ENCODE data around the gene MYH2. TPM values are rescaled to one million over a fixed set of nuclear protein-coding genes. Genes with fewer than 3 reads are reported as not detected.

Gene MYH2
- under 1 TPM in 1 of 2 donors, not detected in 1; 0.99 TPM for total RNA-seq
- polyA plus RNA-seq (2013, experiment 1 of 2), result not detected
- 0.17 TPM for polyA plus RNA-seq (2013, experiment 2 of 2)
- long read RNA-seq, experiment 1, result 0 reads
- long read RNA-seq, experiment 2, result 0 reads
- long read RNA-seq, experiment 3, partial matches to known transcripts, result 3 of 4 reads
- long read RNA-seq, experiment 3, other reads (novel, unspliced or antisense), result 1 of 4 reads
- long read RNA-seq, experiment 4, result 0 reads

DNA sequence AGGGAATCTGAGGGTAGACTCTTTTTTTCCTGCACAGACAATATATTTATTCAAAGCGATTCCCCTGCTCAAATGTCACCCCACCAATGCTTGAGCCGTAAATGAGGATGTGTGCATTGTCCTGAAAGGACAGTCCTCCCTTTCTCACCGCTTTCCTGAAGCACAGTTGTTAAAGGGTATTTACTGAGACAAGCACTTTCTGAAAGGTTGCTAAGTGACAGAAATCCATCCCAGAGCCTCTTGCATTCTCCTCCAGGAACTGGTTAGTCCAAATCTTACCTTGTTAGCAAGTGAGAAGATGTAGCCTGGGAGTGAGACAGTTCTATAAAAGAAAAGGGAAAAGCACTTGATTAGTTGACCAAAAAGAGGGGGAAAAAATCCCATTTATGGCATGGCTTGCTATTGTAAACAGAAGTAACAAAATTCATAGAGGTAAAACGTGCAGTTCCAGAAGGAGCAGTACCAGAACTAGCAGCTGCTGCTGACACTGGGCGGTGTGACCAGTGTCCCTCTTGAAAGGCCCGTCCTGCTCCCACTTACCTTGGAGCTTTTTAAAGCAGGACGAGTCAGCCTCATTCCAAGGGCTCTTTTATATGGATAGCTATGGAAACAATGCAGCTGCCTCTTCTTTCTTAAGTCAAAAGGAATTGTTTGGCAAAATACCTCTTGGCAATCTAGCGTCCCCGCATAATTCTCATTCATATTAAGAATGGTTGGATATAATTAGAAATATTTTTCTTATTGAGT is at the start of gene MYH2:
Gene MYH2, minus strand, starts transcription at position 563 of the 747 bp plus-strand sequence. CDS start 1,738 bp downstream, outside the sequence.
- WGBS, 2 experiments (ENCODE audit: insufficient coverage in 1 of 2, insufficient read length in 1 of 2), result 42 to 65% methylated on average over 7 to 9 of the region's 9 CpGs
- H3K4me3 ChIP-seq (ENCODE audit: low read length), result no peak within 1 kb of the TSS
- no peaks in the 10 kb centered on the region for H3K9me3 Mint-ChIP-seq
- DNase-seq, result peak; percentile 65
- H3K9me3 ChIP-seq (ENCODE audit: control insufficient read depth, low read length), result no peaks in the 10 kb centered on the region
- H3K4me1 ChIP-seq (ENCODE audit: control insufficient read depth, insufficient read depth, low read length), result no peaks in the 10 kb centered on the region
- TF ChIP-seq, protein P1, sequence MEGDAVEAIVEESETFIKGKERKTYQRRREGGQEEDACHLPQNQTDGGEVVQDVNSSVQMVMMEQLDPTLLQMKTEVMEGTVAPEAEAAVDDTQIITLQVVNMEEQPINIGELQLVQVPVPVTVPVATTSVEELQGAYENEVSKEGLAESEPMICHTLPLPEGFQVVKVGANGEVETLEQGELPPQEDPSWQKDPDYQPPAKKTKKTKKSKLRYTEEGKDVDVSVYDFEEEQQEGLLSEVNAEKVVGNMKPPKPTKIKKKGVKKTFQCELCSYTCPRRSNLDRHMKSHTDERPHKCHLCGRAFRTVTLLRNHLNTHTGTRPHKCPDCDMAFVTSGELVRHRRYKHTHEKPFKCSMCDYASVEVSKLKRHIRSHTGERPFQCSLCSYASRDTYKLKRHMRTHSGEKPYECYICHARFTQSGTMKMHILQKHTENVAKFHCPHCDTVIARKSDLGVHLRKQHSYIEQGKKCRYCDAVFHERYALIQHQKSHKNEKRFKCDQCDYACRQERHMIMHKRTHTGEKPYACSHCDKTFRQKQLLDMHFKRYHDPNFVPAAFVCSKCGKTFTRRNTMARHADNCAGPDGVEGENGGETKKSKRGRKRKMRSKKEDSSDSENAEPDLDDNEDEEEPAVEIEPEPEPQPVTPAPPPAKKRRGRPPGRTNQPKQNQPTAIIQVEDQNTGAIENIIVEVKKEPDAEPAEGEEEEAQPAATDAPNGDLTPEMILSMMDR (conservative IDR thresholded peaks at IDR 0.05), result no peak
- no peak within 1 kb of the TSS for H3K4me3 Mint-ChIP-seq
- H3K9ac ChIP-seq (ENCODE audit: extremely low read depth, low read length, poor library complexity, severe bottlenecking), result no peak within 1 kb of the TSS
- no peaks in the 10 kb centered on the region for H3K27me3 ChIP-seq (ENCODE audit: control insufficient read depth, insufficient read depth, low read length, poor library complexity, severe bottlenecking)
- H3K4me1 Mint-ChIP-seq, result peaks cover 16% of the 10 kb centered on the region
- H3K36me3 ChIP-seq (ENCODE audit: control insufficient read depth, insufficient read depth, low read length), result no peaks in the 10 kb centered on the region
- peak within 1 kb of the TSS; percentile 48 for H3K27ac Mint-ChIP-seq
- no peaks in the 10 kb centered on the region for H3K27me3 Mint-ChIP-seq (ENCODE audit: insufficient read depth)
- no peaks in the 10 kb centered on the region for H3K36me3 Mint-ChIP-seq (ENCODE audit: low read depth)
- H3K27ac ChIP-seq (ENCODE audit: low read depth, low read length), result peak within 1 kb of the TSS; percentile 30

GRCh38 chr17:10598621-10599020 is 49.2 kb upstream of the MYH2 start:
- Histone ChIP-seq H3K9me3 (ENCODE audit: control insufficient read depth, low read length) (no peaks in the 10 kb centered on the region), H3K4me1 (ENCODE audit: control insufficient read depth, insufficient read depth, low read length) (no peaks in the 10 kb centered on the region), H3K4me3 (ENCODE audit: low read length) (no peak overlapping the region), H3K27ac (ENCODE audit: low read depth, low read length) (no peak overlapping the region), H3K36me3 (ENCODE audit: control insufficient read depth, insufficient read depth, low read length) (no peaks in the 10 kb centered on the region), H3K27me3 (ENCODE audit: control insufficient read depth, insufficient read depth, low read length, poor library complexity, severe bottlenecking) (no peaks in the 10 kb centered on the region), H3K9ac (ENCODE audit: extremely low read depth, low read length, poor library complexity, severe bottlenecking) (no peak overlapping the region)
- Mint-ChIP-seq H3K36me3 (ENCODE audit: low read depth) (no peaks in the 10 kb centered on the region), H3K9me3 (peaks cover 8% of the 10 kb centered on the region), H3K27ac (no peak overlapping the region), H3K4me1 (no peaks in the 10 kb centered on the region), H3K4me3 (no peak overlapping the region), H3K27me3 (ENCODE audit: insufficient read depth) (peaks cover under 1% of the 10 kb centered on the region)
- TF ChIP-seq, protein P1 (conservative IDR thresholded peaks at IDR 0.05), result no peak
- no peak for DNase-seq
- WGBS, 2 experiments (ENCODE audit: insufficient coverage in 1 of 2, insufficient read length in 1 of 2), result 83 to 91% methylated on average over 1 to 2 of the region's 2 CpGs

GRCh38 chr17:10589553-10590145 is 40.2 kb upstream of the MYH2 start:
- no peaks in the 10 kb centered on the region for H3K27me3 ChIP-seq (ENCODE audit: control insufficient read depth, insufficient read depth, low read length, poor library complexity, severe bottlenecking)
- no peak overlapping the region for H3K9ac ChIP-seq (ENCODE audit: extremely low read depth, low read length, poor library complexity, severe bottlenecking)
- H3K36me3 ChIP-seq (ENCODE audit: control insufficient read depth, insufficient read depth, low read length), result no peaks in the 10 kb centered on the region
- no peaks in the 10 kb centered on the region for H3K9me3 ChIP-seq (ENCODE audit: control insufficient read depth, low read length)
- Mint-ChIP-seq H3K27me3 (ENCODE audit: insufficient read depth) (peaks cover 2% of the 10 kb centered on the region), H3K27ac (no peak overlapping the region), H3K4me3 (no peak overlapping the region), H3K36me3 (ENCODE audit: low read depth) (no peaks in the 10 kb centered on the region), H3K4me1 (no peaks in the 10 kb centered on the region), H3K9me3 (peaks cover 6% of the 10 kb centered on the region)
- WGBS, 2 experiments (ENCODE audit: insufficient coverage in 1 of 2, insufficient read length in 1 of 2), result 94% methylated on average over 7 to 8 of the region's 8 CpGs
- DNase-seq, result no peak
- H3K4me1 ChIP-seq (ENCODE audit: control insufficient read depth, insufficient read depth, low read length), result no peaks in the 10 kb centered on the region
- H3K4me3 ChIP-seq (ENCODE audit: low read length), result no peak overlapping the region
- TF ChIP-seq, protein P1 (conservative IDR thresholded peaks at IDR 0.05), result no peak
- H3K27ac ChIP-seq (ENCODE audit: low read depth, low read length), result no peak overlapping the region
